Adrenal gland (tissue), 5 donors: ENCODE data around the gene FCGR3B.

Experiments used
- POLR2A ChIP-seq, 2 donors: fragments of 450-650 bp; IDR thresholded peaks; one replicate each; pipeline ENCODE4 v1.6.1; 2017; ENCODE audit warnings: antibody characterized with exemption in 2 of 2, mild to moderate bottlenecking in 2 of 2, moderate library complexity in 1 of 2
- TF ChIP-seq, protein P1 (sequence below), 6 experiments: fragments of 450-650 bp in 4 of 6; fragments of 200-600 bp in 2 of 6; sonication (generic) in 1 of 6; IDR thresholded peaks; 1 replicate in 5 of 6; 2 replicates in 1 of 6; pipeline versions ENCODE4 v1.5.1 to v1.8.0; 2016 to 2021; ENCODE audit warnings: antibody characterized with exemption in 6 of 6, mild to moderate bottlenecking in 2 of 6, moderate library complexity in 1 of 6
- donor health status: DM: no; HTN: no; CAD: no.

DNA sequence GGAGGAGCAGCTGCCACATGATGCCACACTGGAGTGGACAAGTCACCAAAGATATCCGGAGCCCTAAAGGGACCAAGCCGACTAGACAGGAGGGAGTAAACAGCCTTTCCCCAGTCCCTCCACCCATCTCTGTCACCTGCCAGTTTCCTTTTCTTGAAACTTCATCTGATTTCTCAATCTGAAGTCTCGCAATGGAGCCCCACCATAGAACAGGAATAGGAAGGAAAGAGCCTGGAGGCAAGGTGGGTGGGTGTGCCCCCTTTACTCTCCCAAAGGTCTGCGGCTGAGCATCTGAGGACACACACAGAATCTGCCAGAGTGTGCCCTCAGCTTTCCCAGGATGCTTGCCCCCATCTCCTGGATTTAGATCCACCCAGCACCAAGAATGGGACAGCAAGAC lies at the start of gene FCGR3B:
- TF ChIP-seq, protein P1, sequence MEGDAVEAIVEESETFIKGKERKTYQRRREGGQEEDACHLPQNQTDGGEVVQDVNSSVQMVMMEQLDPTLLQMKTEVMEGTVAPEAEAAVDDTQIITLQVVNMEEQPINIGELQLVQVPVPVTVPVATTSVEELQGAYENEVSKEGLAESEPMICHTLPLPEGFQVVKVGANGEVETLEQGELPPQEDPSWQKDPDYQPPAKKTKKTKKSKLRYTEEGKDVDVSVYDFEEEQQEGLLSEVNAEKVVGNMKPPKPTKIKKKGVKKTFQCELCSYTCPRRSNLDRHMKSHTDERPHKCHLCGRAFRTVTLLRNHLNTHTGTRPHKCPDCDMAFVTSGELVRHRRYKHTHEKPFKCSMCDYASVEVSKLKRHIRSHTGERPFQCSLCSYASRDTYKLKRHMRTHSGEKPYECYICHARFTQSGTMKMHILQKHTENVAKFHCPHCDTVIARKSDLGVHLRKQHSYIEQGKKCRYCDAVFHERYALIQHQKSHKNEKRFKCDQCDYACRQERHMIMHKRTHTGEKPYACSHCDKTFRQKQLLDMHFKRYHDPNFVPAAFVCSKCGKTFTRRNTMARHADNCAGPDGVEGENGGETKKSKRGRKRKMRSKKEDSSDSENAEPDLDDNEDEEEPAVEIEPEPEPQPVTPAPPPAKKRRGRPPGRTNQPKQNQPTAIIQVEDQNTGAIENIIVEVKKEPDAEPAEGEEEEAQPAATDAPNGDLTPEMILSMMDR (IDR thresholded peaks at IDR 0.05): no peak
- no peak for TF ChIP-seq POLR2A (IDR thresholded peaks at IDR 0.05)
